K562 (cell line): ENCODE data around the gene BPIFB6.

Experiments used
- BRCA1 ChIP-seq, 2 experiments: fragments of 450-650 bp in 1 of 2; sonication (generic) in 1 of 2; formaldehyde crosslinking in 1 of 2; IDR thresholded peaks; 2 replicates each; pipeline versions ENCODE4 v1.5.0 to v1.6.1; 2017 to 2020; ENCODE audit warnings: mild to moderate bottlenecking in 1 of 2, missing genetic modification reagents in 1 of 2
- CHD4 ChIP-seq: fragments of 200-600 bp; sonication (generic); IDR thresholded peaks from 3 replicates; pipeline ENCODE4 v1.6.1; 2012; ENCODE audit warnings: low read depth, mild to moderate bottlenecking, mixed read lengths, low read length, inconsistent platforms; ENCODE audit not compliant: insufficient read depth, insufficient replicate concordance, poor library complexity, severe bottlenecking
- CREB5 ChIP-seq: fragments of 250-450 bp; sonication (Bioruptor Pico); IDR thresholded peaks from 2 replicates; pipeline ENCODE4 v1.5.0; 2020; ENCODE audit warnings: mild to moderate bottlenecking
- CREBBP ChIP-seq: IDR thresholded peaks from one replicate; pipeline ENCODE4 v1.6.1; 2012; ENCODE audit warnings: low read depth, mild to moderate bottlenecking, control low read depth, inconsistent platforms, low read length
- CTCF ChIP-seq, 3 experiments: IDR thresholded peaks in 2 of 3; conservative IDR thresholded peaks in 1 of 3; 2 replicates each; pipeline ENCODE4 v1.5.1; 2011 to 2012; ENCODE audit warnings: low read length in 3 of 3, mild to moderate bottlenecking in 3 of 3, control low read depth in 2 of 3, improper control_type of control experiment in 1 of 3, inconsistent platforms in 1 of 3, low read depth in 1 of 3, mixed read lengths in 1 of 3, moderate library complexity in 1 of 3; ENCODE audit not compliant: insufficient read depth in 2 of 3
- E2F4 ChIP-seq: sonication (generic); formaldehyde crosslinking; IDR thresholded peaks from 2 replicates; pipeline ENCODE4 v1.8.0; 2022; ENCODE audit warnings: mild to moderate bottlenecking, low read depth, missing genetic modification reagents
- FOXM1 ChIP-seq, 2 experiments: fragments of 450-650 bp in 1 of 2; sonication (generic) in 1 of 2; formaldehyde crosslinking in 1 of 2; IDR thresholded peaks; 2 replicates each; pipeline versions ENCODE4 v1.6.1 to v1.9.0; 2017 to 2022; ENCODE audit warnings: low read depth in 2 of 2, mild to moderate bottlenecking in 2 of 2, missing genetic modification reagents in 1 of 2, moderate library complexity in 1 of 2
- PHF20 ChIP-seq: fragments of 450-650 bp; IDR thresholded peaks from 2 replicates; pipeline ENCODE4 v1.6.1; 2018; ENCODE audit not compliant: partially characterized antibody
- POLR2A ChIP-seq: fragments of 450-650 bp; conservative IDR thresholded peaks from 2 replicates; pipeline ENCODE4 v1.6.1; 2016
- POLR2AphosphoS5 ChIP-seq: IDR thresholded peaks from 2 replicates; pipeline ENCODE4 v1.6.1; 2011; ENCODE audit warnings: mild to moderate bottlenecking, low read depth, low read length, moderate library complexity; ENCODE audit not compliant: control insufficient read depth, insufficient read depth
- XRCC4 ChIP-seq: IDR thresholded peaks from one replicate; pipeline ENCODE4 v1.6.1; 2011; ENCODE audit not compliant: insufficient read depth, insufficient read length; ENCODE audit errors: extremely low read depth
- ZNF583 ChIP-seq: fragments of 250-450 bp; sonication (Bioruptor Pico); IDR thresholded peaks from 2 replicates; pipeline ENCODE4 v1.4.0; 2020

GRCh38 chr20:33083544-33084340 lies 52.3 kb downstream of the BPIFB6 start:
- TF ChIP-seq CHD4 (no peak), CREBBP (no peak), PHF20 (no peak), POLR2A (no peak), CTCF (IDR thresholded peaks at IDR 0.05 in 2 of 3, conservative IDR thresholded peaks at IDR 0.05 in 1 of 3; ENCODE audit: insufficient read depth in 2 of 3, low read depth in 1 of 3, low read length in 3 of 3) (no peak), XRCC4 (no peak), ZNF583 (CRISPR knock-in tag) (no peak), E2F4 (CRISPR knock-in tag) (no peak), CREB5 (CRISPR knock-in tag) (no peak), POLR2AphosphoS5 (no peak), FOXM1 (IDR thresholded peaks at IDR 0.05; ENCODE audit: low read depth) (no peak), FOXM1 (CRISPR knock-in tag; IDR thresholded peaks at IDR 0.05; ENCODE audit: low read depth) (no peak), BRCA1 (IDR thresholded peaks at IDR 0.05) (no peak), BRCA1 (CRISPR knock-in tag; IDR thresholded peaks at IDR 0.05) (no peak)
